OCI-LY7 (cell line): ENCODE results near the gene PGM2L1. TPM values are rescaled to one million over a fixed set of nuclear protein-coding genes. Genes with fewer than 3 reads are reported as not detected.

Experiments used
- BruUV-seq: library from RNA; stranded (reverse); fragments of 400-500 nt; replicated peaks from 2 replicates; lab custom pipeline; 2021; lab: Mats Ljungman, UMichigan
- CTCF ChIA-PET: fragments of 300-600 bp; sonication (Branson Sonifier 250); formaldehyde crosslinking; loops from one replicate; lab custom pipeline; 2022; ENCODE audit warnings: antibody characterized with exemption; ENCODE audit not compliant: unreplicated experiment; lab: Charles Lee
- POLR2A ChIA-PET: fragments of 300-600 bp; sonication (Branson Sonifier 250); formaldehyde crosslinking; loops from one replicate; lab custom pipeline; 2022; ENCODE audit warnings: antibody characterized with exemption; lab: Charles Lee
- DNase-seq: peaks from one replicate; pipeline ENCODE4 v3.0.0-alpha.2; 2015; ENCODE audit warnings: low spot score
- H2AFZ ChIP-seq: fragments of 200-600 bp; sonication (generic), shearing (Covaris generic); 2 replicates; pipeline ENCODE4 v1.6.1; 2014; ENCODE audit warnings: mild to moderate bottlenecking, antibody characterized with exemption, low read length, moderate library complexity
- H3K27ac ChIP-seq: fragments of 200-600 bp; sonication (generic); 2 replicates; pipeline ENCODE4 v1.5.1; 2014; ENCODE audit warnings: mixed run types, low read depth, mild to moderate bottlenecking, moderate library complexity, low read length, inconsistent platforms; ENCODE audit not compliant: poor library complexity, severe bottlenecking
- H3K36me3 ChIP-seq: fragments of 200-600 bp; sonication (generic); 2 replicates; pipeline ENCODE4 v1.6.1; 2014; ENCODE audit warnings: mild to moderate bottlenecking, antibody characterized with exemption, low read length, moderate library complexity, mixed read lengths; ENCODE audit not compliant: insufficient read depth
- H3K4me1 ChIP-seq: fragments of 200-600 bp; sonication (generic); 2 replicates; pipeline ENCODE4 v1.5.1; 2014; ENCODE audit warnings: mild to moderate bottlenecking, low read length; ENCODE audit not compliant: insufficient read depth, poor library complexity, severe bottlenecking
- H3K4me2 ChIP-seq: fragments of 200-600 bp; sonication (generic); 2 replicates; pipeline ENCODE4 v1.6.1; 2014; ENCODE audit warnings: mild to moderate bottlenecking, low read length
- H3K4me3 ChIP-seq: fragments of 200-600 bp; sonication (generic); 2 replicates; pipeline ENCODE4 v1.5.1; 2014; ENCODE audit warnings: mild to moderate bottlenecking, low read depth, low read length; ENCODE audit not compliant: poor library complexity, severe bottlenecking
- H3K79me2 ChIP-seq: fragments of 200-600 bp; sonication (generic); 2 replicates; pipeline ENCODE4 v1.6.1; 2016; ENCODE audit warnings: low read depth, mild to moderate bottlenecking, low read length, moderate library complexity, mixed read lengths; ENCODE audit not compliant: insufficient read depth
- H3K9me2 ChIP-seq: fragments of 200-600 bp; sonication (generic); 2 replicates; pipeline ENCODE4 v1.6.1; 2016; ENCODE audit warnings: mild to moderate bottlenecking, low read length, mixed read lengths; ENCODE audit not compliant: insufficient read depth
- H3K9me3 ChIP-seq: fragments of 200-600 bp; sonication (generic); 2 replicates; pipeline ENCODE4 v1.6.1; 2014; ENCODE audit warnings: mild to moderate bottlenecking, mixed run types, low read length, mixed read lengths
- H4K20me1 ChIP-seq: fragments of 200-600 bp; sonication (generic); 2 replicates; pipeline ENCODE4 v1.6.1; 2014; ENCODE audit warnings: mild to moderate bottlenecking, antibody characterized with exemption, low read length, moderate library complexity, mixed read lengths; ENCODE audit not compliant: insufficient read depth
- EZH2phosphoT487 ChIP-seq: fragments of 200-600 bp; sonication (generic); IDR thresholded peaks from 2 replicates; pipeline ENCODE4 v1.6.1; 2018; ENCODE audit warnings: low read depth, borderline replicate concordance, mild to moderate bottlenecking, mixed run types, antibody characterized with exemption, low read length, moderate library complexity, mixed read lengths
- intact Hi-C: fragments of 100-400 bp; cut with micrococcal nuclease; formaldehyde crosslinking; loops from one replicate; pipeline ENCODE4 v1.10.0; 2022; ENCODE audit not compliant: unreplicated experiment
- microRNA-seq: library from miRNA; unstranded; fragments of <30 nt; microRNA quantifications from one replicate; pipeline ENCODE4 v1.2.0, GENCODE V29; 2022; ENCODE audit warnings: borderline replicate concordance
- small RNA-seq: library from RNA; depleted of rRNA; stranded (forward); fragments of <200 nt; gene quantifications from one replicate; pipeline ENCODE3, GENCODE V24; 2014
- total RNA-seq, 2 experiments: library from RNA; depleted of rRNA in 1 of 2; stranded (reverse); fragments of >200 nt in 1 of 2; shearing (Covaris generic) in 1 of 2; gene quantifications; 2 replicates each; pipeline ENCODE4 v1.2.3, GENCODE V29; 2014 to 2022
- TF ChIP-seq, protein P1 (sequence below): fragments of 200-600 bp; sonication (generic); conservative IDR thresholded peaks from 2 replicates; pipeline ENCODE4 v1.5.1; 2014; ENCODE audit warnings: mild to moderate bottlenecking, antibody characterized with exemption, low read length, moderate library complexity, mixed read lengths

PGM2L1 gene
- total RNA-seq, 2 experiments from 2014 or later = 0.78 to 0.79 TPM

DNA sequence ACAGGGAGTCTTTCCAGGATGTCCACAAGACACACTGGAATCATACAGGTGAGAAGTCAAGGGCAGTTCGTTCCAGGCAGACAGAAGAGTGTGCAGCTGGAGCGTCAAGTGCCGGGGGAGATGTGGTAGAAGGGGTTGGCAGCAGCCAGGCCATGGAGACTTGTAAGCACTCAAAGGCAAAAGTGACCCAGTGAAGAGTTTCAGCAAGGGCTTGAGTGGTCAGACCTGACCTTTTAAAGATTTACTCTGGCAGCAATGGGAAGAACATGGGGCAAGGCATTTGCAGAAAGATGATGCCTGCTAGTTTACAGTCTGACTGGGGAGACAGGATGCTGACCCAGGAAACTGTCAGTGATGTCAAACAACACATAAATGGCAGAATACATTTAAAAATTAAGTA lies 115.8 kb downstream of the PGM2L1 start:
- Histone ChIP-seq H3K79me2 (no peaks in the 10 kb centered on the region), H3K36me3 (no peaks in the 10 kb centered on the region), H3K4me3 (no peak overlapping the region), H3K4me2 (no peak overlapping the region), H3K9me3 (no peaks in the 10 kb centered on the region), H3K9me2 (no peaks in the 10 kb centered on the region), H4K20me1 (no peaks in the 10 kb centered on the region), H3K27ac (no peak overlapping the region), H3K4me1 (no peaks in the 10 kb centered on the region), H2AFZ (no peak overlapping the region)
- BruUV-seq = no TSS peak
- intact Hi-C loops = no loop called here
- ChIA-PET POLR2A (no interaction called here), CTCF (no interaction called here)
- TF ChIP-seq, protein P1, sequence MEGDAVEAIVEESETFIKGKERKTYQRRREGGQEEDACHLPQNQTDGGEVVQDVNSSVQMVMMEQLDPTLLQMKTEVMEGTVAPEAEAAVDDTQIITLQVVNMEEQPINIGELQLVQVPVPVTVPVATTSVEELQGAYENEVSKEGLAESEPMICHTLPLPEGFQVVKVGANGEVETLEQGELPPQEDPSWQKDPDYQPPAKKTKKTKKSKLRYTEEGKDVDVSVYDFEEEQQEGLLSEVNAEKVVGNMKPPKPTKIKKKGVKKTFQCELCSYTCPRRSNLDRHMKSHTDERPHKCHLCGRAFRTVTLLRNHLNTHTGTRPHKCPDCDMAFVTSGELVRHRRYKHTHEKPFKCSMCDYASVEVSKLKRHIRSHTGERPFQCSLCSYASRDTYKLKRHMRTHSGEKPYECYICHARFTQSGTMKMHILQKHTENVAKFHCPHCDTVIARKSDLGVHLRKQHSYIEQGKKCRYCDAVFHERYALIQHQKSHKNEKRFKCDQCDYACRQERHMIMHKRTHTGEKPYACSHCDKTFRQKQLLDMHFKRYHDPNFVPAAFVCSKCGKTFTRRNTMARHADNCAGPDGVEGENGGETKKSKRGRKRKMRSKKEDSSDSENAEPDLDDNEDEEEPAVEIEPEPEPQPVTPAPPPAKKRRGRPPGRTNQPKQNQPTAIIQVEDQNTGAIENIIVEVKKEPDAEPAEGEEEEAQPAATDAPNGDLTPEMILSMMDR = no peak
- no peak for TF ChIP-seq EZH2phosphoT487
- no peak for DNase-seq

DNA sequence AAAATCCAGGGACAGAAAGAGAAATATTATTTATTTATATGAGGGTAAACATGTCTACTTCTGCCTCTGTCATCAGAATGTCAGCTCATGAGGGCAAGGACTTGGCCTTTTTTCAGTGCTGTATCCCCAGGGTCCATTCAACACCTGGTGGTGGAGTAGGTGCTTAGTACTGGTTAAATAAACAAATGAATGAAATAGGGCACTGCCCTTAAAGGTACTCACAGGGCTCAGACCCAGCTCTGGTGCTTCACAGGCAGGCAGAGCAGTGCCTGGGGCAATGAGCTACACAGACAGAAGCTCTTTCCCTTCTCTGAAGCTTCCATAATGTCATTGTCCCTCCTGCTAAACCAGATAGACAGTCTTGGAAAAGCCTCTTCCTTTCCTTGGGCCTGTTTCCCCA lies 117.7 kb downstream of the PGM2L1 start:
- H3K4me1 ChIP-seq = no peaks in the 10 kb centered on the region
- H3K79me2 ChIP-seq = no peaks in the 10 kb centered on the region
- H3K4me3 ChIP-seq = no peak overlapping the region
- intact Hi-C loops = no loop called here
- H3K27ac ChIP-seq = no peak overlapping the region
- H3K36me3 ChIP-seq = no peaks in the 10 kb centered on the region
- H3K9me2 ChIP-seq = no peaks in the 10 kb centered on the region
- no peak overlapping the region for H3K4me2 ChIP-seq
- H4K20me1 ChIP-seq = no peaks in the 10 kb centered on the region
- TF ChIP-seq, protein P1 = no peak
- no peak for TF ChIP-seq EZH2phosphoT487
- no peaks in the 10 kb centered on the region for H3K9me3 ChIP-seq
- ChIA-PET POLR2A (no interaction called here), CTCF (no interaction called here)
- no TSS peak for BruUV-seq
- DNase-seq = no peak
- no peak overlapping the region for H2AFZ ChIP-seq

Small RNA genes lying within 50 kb of the gene (microRNA-seq; reads per million reads assigned to microRNA genes)
- not detected for gene MIR548AL

Small RNA genes lying within 50 kb of the gene (small RNA-seq; reads per million reads assigned to genes)
- gene MIR548AL = not detected

Other genes starting within 250 kb of the PGM2L1 start
- gene C2CD3, start 227.4 kb downstream of the PGM2L1 start, total RNA-seq (2014; rRNA removed; shearing (Covaris generic)) = 24.9 and 29.2 TPM in 2 replicates
- gene C2CD3, start 227.4 kb downstream of the PGM2L1 start, total RNA-seq (2022) = 32.1 and 37.5 TPM in 2 replicates
- 17.3 and 28.8 TPM in 2 replicates for gene PPME1, start 227.1 kb downstream of the PGM2L1 start, total RNA-seq (2014; rRNA removed; shearing (Covaris generic))
- gene PPME1, start 227.1 kb downstream of the PGM2L1 start, total RNA-seq (2022) = 28.2 and 28.6 TPM in 2 replicates
- gene P4HA3, start 86.8 kb downstream of the PGM2L1 start, total RNA-seq (2014; rRNA removed; shearing (Covaris generic)) = not detected in 2 replicates
- gene P4HA3, start 86.8 kb downstream of the PGM2L1 start, total RNA-seq (2022) = not detected in 2 replicates
- gene KCNE3, start 69.1 kb upstream of the PGM2L1 start, total RNA-seq (2014; rRNA removed; shearing (Covaris generic)) = not detected in 2 replicates
- not detected in 2 replicates for gene KCNE3, start 69.1 kb upstream of the PGM2L1 start, total RNA-seq (2022)
- 11.8 and 14.3 TPM in 2 replicates for gene LIPT2, start 95.3 kb upstream of the PGM2L1 start, total RNA-seq (2014; rRNA removed; shearing (Covaris generic))
- 10.9 TPM in 2 replicates for gene LIPT2, start 95.3 kb upstream of the PGM2L1 start, total RNA-seq (2022)
- 38.8 and 43.0 TPM in 2 replicates for gene POLD3, start 194.1 kb upstream of the PGM2L1 start, total RNA-seq (2014; rRNA removed; shearing (Covaris generic))
- 39.3 and 40.7 TPM in 2 replicates for gene POLD3, start 194.1 kb upstream of the PGM2L1 start, total RNA-seq (2022)